Measurements from ENCODE around the gene MAD1L1.

MAD1L1 gene

GRCh38 chr7:1814089-1814811 lies 418.5 kb downstream of the MAD1L1 start:
- no peak overlapping the region for H3K4me3 ChIP-seq (ENCODE audit: control insufficient read depth, low read depth, low read length)
- no peak for TF ChIP-seq CTCF (conservative IDR thresholded peaks at IDR 0.05; ENCODE audit: control insufficient read depth, insufficient read depth, low read depth, low read length)

DNA sequence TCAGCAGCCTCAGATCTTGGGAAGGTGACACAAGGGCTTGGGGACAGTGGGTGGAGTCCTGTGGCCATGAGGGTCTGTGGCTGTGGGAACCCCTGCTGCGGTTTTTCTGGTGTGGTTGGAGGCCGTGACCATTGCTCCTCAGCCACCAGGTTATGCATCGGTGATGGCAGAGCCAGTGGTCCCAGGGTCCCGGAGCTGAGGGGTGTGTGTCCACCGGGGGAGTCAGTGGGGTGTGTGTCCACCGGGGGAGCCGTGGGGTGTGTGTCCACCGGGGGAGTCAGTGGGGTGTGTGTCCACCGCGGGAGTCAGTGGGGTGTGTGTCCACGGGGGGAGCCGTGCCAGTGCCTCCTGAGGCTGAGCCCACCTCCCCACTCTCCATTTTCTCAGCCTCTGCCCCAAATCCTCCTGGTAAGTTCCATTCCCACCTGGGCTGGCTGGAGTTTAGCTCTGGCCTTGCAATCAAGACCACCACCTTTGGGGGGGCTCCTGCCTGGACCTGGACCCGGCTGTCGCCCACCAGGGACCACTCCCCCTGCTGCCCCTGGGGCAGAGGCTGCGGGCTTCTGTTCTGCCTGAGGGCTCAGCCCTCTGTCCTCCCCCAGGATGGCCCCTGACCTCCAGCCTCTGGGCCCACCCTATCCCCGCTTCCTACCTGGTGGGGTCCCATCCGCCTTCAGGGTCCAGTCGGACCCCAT lies 419.2 kb downstream of the MAD1L1 start:
- no peak for DNase-seq (ENCODE audit: low read depth)
- TF ChIP-seq CTCF (conservative IDR thresholded peaks at IDR 0.05; ENCODE audit: control insufficient read depth, insufficient read depth, low read depth, low read length), result no peak
- H3K4me3 ChIP-seq (ENCODE audit: control insufficient read depth, low read depth, low read length), result no peak overlapping the region

More at GRCh38 chr7:1814089-1814811, 418.5 kb downstream of the MAD1L1 start:
- no peak for DNase-seq (ENCODE audit: low read depth)

DNA sequence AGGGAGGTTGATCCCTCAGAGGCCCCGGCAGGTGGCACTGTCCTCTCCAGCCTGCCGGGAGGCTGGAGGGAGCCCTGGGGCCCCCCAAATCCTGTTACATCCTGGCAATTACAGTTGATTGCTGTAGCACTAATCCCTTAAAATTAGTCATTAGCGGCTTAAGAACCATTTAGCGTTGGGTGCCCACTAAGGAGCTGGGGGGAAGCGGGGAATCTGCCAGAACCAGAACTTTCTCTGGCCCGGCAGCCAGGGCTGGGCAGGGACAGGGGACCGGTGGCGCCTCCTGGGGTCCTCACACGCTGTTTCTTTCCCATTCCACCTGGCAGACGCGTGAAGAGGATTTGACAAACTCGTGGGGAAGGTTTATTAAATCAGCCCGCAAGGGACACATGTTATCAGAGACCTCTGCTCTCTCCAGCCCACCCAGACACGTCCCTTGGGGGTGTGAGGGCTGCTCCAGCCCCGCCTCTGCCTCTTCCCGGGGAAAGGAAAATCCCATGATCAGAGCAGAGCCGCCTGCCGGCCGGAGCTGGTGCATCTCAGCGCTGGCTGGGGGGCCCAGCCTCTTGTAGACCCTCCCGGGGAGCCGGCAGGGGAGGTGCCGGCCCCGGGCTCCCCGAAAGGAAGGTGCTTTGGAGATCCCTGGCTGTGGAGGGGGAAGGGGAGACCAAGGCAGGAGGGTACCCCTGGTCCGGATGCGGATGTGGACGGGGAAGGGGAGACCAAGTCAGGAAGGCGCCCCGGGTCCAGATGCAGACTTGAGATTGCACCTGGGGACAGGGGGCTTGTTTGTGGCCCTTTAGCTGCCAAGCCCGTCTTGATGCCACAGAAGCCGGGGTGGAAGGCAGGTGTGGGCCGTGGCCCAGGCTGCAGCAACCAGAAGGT lies 420.0 kb downstream of the MAD1L1 start:
- no peak for DNase-seq (ENCODE audit: low read depth)
- H3K4me3 ChIP-seq (ENCODE audit: control insufficient read depth, low read depth, low read length), result no peak overlapping the region
- TF ChIP-seq CTCF (conservative IDR thresholded peaks at IDR 0.05; ENCODE audit: control insufficient read depth, insufficient read depth, low read depth, low read length), result peak; percentile 20

GRCh38 chr7:1811850-1812508 lies 420.8 kb downstream of the MAD1L1 start:
- TF ChIP-seq CTCF (conservative IDR thresholded peaks at IDR 0.05; ENCODE audit: control insufficient read depth, insufficient read depth, low read depth, low read length), result no peak
- no peak for DNase-seq (ENCODE audit: low read depth)
- no peak overlapping the region for H3K4me3 ChIP-seq (ENCODE audit: control insufficient read depth, low read depth, low read length)

DNA sequence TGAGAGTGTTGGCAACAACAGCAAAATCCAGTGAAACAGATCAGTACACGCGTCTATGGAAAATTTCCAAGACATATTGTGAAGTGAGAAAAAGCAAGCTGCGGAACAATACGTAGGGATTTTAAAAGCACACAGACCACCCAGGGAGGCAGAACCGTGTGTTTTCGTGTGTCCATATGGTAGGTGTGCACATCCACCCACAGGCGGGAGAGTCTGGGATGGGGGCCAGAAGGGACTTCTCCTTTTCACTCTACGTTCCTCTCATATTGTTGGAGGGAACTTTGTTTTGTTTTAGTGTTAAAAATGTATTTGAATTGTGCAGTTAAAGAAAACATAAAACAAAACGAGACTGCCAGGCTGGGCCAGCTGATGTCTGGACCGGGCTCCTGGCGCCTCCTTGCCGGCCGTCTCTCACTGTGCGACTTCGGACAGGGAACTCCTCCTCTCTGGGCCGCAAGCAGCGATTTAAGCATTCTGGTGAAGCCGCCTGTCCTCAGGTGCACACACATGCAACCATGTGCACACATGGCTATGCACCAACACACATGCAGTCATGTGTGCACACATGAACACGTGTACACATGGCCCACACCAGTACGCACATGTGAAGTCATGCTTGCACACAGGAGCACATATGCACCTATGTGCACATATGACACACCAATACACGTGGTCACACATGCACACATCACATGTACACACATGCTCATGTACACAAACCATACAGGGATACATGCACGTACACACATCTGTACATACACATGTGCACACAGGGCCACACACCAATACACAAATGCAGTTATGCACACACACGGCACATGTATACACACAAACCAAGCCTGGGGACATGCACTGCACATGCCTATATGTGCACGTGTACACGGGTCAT lies 421.5 kb downstream of the MAD1L1 start:
- DNase-seq (ENCODE audit: low read depth), result peak; percentile 53
- no peak overlapping the region for H3K4me3 ChIP-seq (ENCODE audit: control insufficient read depth, low read depth, low read length)
- no peak for TF ChIP-seq CTCF (conservative IDR thresholded peaks at IDR 0.05; ENCODE audit: control insufficient read depth, insufficient read depth, low read depth, low read length)

All from fibroblast of mammary gland (primary cell).